Measurements from ENCODE around the gene ACE.

Gene ACE

DNA sequence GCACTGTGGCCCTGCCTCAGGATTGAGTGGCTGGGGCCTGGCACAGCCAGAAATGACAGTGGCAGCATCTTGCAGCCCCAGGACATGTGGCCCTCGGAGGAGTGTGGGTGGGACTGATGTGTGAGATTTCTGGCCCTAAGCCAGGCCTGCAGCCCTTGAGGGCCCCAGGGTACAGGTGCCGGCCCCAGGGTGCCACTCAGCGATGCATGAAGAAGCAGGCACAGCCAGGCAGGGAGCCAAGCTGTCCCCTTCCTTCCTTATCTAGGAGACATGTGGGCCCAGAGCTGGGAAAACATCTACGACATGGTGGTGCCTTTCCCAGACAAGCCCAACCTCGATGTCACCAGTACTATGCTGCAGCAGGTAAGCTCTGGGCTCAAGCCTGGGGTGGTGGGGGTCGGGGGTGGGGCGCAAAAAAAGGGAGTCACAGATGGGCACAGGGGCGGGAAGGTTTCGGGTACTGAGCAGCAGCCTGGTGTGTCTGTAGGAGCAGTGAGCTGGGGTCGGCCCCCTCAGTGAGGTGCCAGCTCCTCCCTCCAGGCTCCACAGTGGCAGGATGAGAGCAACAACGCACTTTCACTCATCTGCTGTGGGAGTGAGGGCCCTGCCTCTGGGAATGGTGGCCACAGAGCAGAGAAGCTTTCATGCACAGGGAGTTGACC lies 4.1 kb downstream of the ACE start:
- no peak for DNase-seq (ENCODE audit: low read depth in 1 of 2, low spot score in 1 of 2)
- no peak for TF ChIP-seq JUND (IDR thresholded peaks at IDR 0.05; ENCODE audit: low read depth)
- in situ Hi-C loops (cut with HindIII; ENCODE audit: low pct_unique_long_range_greater_than_20kb, low sequenced_read_pairs) = no loop called here

DNA sequence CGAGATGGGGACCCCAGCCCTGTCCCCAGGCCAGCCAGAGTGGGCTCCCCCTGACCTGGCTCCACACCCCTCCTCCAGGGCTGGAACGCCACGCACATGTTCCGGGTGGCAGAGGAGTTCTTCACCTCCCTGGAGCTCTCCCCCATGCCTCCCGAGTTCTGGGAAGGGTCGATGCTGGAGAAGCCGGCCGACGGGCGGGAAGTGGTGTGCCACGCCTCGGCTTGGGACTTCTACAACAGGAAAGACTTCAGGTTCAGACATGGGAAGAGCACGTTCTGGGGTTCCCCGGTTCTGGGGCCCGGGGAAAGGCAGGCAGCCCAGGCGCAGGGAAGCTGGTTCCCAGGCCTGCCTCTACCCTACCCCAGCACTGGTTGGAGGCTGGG lies 4.6 kb downstream of the ACE start:
- in situ Hi-C loops (cut with HindIII; ENCODE audit: low pct_unique_long_range_greater_than_20kb, low sequenced_read_pairs) = no loop called here
- no peak for DNase-seq (ENCODE audit: low read depth in 1 of 2, low spot score in 1 of 2)
- TF ChIP-seq JUND (IDR thresholded peaks at IDR 0.05; ENCODE audit: low read depth) = no peak

DNA sequence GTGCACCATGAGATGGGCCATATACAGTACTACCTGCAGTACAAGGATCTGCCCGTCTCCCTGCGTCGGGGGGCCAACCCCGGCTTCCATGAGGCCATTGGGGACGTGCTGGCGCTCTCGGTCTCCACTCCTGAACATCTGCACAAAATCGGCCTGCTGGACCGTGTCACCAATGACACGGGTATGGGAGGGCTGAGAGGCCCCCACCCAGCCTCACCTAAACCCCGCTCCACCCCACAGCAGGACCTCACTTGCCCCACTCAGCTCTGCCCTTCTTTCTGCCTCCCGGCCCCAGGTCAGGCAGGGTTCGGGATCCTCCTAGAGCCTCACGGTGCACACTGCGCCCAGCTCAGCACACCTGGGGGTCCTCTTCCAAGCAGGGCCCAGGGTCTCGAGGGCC lies 5.6 kb downstream of the ACE start:
- in situ Hi-C loops (cut with HindIII; ENCODE audit: low pct_unique_long_range_greater_than_20kb, low sequenced_read_pairs) = no loop called here
- DNase-seq (ENCODE audit: low read depth in 1 of 2, low spot score in 1 of 2) = no peak

DNA sequence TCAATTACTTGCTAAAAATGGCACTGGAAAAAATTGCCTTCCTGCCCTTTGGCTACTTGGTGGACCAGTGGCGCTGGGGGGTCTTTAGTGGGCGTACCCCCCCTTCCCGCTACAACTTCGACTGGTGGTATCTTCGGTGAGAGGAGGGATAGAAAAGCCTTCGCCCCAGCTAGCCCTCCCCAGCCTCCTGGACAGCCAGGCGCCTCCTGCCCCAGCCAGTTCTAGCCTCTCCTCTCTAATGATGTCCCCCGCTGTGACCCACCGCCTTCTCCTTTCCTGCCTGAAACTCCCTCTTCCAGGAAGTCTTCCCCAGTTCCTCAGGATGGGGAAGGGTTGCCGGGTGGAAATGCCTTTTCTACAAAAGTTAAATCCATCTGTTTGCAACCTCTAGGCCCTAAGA lies 6.2 kb downstream of the ACE start:
- TF ChIP-seq JUND (IDR thresholded peaks at IDR 0.05; ENCODE audit: low read depth) = no peak
- no peak for DNase-seq (ENCODE audit: low read depth in 1 of 2, low spot score in 1 of 2)
- in situ Hi-C loops (cut with HindIII; ENCODE audit: low pct_unique_long_range_greater_than_20kb, low sequenced_read_pairs) = no loop called here

More for the DNA sequence above, 5.6 kb downstream of the ACE start:
- TF ChIP-seq JUND (IDR thresholded peaks at IDR 0.05; ENCODE audit: low read depth) = no peak

DNA sequence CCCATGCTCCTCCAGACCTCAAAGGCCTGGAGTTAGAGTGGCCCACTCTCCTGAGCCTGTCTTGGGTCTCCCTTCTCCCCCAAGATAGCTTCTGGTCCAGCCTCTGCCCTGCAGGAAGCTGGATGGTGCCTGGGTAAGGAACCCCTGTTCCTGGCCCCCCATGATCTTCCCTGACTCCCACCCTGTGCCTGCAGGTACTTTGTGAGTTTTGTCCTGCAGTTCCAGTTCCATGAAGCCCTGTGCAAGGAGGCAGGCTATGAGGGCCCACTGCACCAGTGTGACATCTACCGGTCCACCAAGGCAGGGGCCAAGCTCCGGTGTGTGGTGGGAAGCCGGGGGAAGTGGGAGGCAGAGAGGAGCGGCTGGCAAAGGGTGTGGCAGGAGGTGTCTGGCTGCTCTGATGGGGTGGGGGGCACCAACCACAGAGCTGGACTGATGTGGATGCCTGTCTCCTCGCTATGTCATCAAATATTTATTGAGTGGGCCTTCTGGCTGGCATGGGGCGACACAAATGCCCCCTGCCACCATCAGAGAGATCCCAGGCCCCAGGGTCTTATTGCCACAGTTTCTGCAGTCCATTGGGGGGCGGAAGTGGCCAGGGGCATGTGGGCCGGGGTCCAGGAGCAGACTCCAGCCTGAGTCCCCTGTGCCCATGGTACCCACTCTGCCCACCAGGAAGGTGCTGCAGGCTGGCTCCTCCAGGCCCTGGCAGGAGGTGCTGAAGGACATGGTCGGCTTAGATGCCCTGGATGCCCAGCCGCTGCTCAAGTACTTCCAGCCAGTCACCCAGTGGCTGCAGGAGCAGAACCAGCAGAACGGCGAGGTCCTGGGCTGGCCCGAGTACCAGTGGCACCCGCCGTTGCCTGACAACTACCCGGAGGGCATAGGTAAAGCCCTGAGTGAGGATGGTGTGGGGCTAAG lies 7.1 kb downstream of the ACE start:
- no peak for DNase-seq (ENCODE audit: low read depth in 1 of 2, low spot score in 1 of 2)
- no peak for TF ChIP-seq JUND (IDR thresholded peaks at IDR 0.05; ENCODE audit: low read depth)
- in situ Hi-C loops (cut with HindIII; ENCODE audit: low pct_unique_long_range_greater_than_20kb, low sequenced_read_pairs) = no loop called here

DNA sequence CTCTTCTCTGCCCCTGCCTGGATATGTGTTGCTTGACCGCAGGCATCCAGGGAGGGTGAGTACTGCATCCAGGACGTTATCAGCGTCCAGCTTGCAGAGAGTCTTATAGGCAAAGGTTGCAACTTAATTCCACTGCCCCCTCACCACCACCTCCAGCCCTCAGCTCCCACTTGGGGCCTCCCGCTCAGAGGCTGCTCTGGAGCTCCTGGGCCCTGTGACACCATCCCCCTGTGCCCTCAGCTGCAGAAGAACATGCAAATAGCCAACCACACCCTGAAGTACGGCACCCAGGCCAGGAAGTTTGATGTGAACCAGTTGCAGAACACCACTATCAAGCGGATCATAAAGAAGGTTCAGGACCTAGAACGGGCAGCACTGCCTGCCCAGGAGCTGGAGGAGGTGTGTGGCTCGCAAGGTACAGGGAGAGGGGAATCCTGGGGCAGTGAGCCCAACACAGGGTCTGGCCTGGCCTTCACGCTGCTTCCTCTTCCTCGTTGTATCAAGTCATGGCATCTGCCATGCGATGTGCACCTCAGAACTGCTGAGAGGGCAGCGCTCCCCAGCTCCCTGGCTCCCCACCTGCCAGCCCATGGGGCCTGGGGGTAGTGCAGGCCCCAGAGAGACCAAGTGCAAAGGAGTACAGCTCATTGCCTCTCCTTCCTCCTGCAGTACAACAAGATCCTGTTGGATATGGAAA lies 9.6 kb downstream of the ACE start:
- in situ Hi-C loops (cut with HindIII; ENCODE audit: low pct_unique_long_range_greater_than_20kb, low sequenced_read_pairs) = no loop called here
- TF ChIP-seq JUND (IDR thresholded peaks at IDR 0.05; ENCODE audit: low read depth) = no peak
- DNase-seq (ENCODE audit: low read depth in 1 of 2, low spot score in 1 of 2) = no peak

DNA sequence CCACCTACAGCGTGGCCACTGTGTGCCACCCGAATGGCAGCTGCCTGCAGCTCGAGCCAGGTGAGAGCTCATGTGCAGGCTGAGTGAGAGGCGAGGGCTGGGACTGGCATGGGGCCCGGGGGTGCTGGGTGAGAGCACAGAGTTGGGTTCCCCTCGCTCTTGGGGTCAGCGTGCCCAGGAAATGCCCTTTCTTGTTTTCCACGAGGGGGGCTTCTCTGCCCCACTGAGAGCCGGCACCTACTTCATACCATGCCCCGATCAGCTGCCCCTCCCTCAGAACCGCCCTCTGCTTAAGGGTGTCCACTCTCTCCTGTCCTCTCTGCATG lies 10.1 kb downstream of the ACE start:
- TF ChIP-seq JUND (IDR thresholded peaks at IDR 0.05; ENCODE audit: low read depth) = no peak
- DNase-seq (ENCODE audit: low read depth in 1 of 2, low spot score in 1 of 2) = no peak
- in situ Hi-C loops (cut with HindIII; ENCODE audit: low pct_unique_long_range_greater_than_20kb, low sequenced_read_pairs) = no loop called here

DNA sequence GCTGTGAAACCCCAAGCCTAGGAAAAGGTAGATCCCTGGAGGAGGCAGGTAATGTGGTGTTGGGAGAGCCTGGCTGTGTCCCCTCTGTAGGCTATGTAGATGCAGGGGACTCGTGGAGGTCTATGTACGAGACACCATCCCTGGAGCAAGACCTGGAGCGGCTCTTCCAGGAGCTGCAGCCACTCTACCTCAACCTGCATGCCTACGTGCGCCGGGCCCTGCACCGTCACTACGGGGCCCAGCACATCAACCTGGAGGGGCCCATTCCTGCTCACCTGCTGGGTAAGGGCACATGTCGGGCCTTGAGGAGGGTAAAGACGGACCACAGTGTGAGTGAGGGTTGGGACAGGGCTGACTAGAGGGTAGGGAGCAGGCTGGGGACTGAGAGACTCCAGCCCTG lies 12.0 kb downstream of the ACE start:
- in situ Hi-C loops (cut with HindIII; ENCODE audit: low pct_unique_long_range_greater_than_20kb, low sequenced_read_pairs) = no loop called here
- no peak for TF ChIP-seq JUND (IDR thresholded peaks at IDR 0.05; ENCODE audit: low read depth)
- DNase-seq (ENCODE audit: low read depth in 1 of 2, low spot score in 1 of 2) = no peak

DNA sequence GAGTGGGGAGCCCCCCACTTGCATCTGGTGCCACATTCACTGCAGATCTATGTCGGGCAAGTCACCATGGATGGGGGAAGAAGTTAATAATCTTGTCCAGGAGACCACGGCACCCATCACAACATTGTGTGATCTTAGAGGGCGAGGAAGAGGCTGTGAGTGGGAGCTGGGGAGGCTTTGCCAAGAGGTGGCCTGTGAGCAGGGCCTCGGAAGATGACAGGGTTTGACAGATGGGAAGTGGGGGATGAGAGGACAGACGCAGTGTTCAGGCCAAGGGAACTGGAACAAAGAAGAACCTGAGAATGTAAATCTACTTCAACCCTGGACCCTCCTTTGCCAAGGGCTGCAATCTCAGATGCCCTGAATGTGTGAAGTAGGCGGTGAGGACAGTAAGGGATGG lies 12.4 kb downstream of the ACE start:
- no peak for DNase-seq (ENCODE audit: low read depth in 1 of 2, low spot score in 1 of 2)
- in situ Hi-C loops (cut with HindIII; ENCODE audit: low pct_unique_long_range_greater_than_20kb, low sequenced_read_pairs) = no loop called here
- TF ChIP-seq JUND (IDR thresholded peaks at IDR 0.05; ENCODE audit: low read depth) = no peak

DNA sequence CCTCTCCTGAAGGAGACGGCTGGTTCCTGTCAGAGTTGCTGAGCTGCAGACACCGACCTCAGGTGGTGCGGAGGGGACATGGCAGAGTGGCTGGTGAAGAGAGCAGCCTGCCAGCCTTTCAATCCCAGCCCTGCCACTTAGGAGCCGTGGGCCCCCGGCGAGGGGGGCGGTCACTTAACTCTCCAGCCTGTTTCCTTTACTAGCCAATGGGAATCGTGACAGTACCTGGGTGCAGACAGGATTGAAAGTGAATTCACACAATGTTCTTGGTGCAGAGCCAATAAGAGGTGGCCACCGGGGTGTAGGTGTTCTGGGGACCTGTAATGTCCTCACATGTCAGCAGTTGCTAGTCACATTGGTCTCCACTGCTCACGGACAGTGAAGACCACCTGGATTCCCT lies 13.5 kb downstream of the ACE start:
- TF ChIP-seq JUND (IDR thresholded peaks at IDR 0.05; ENCODE audit: low read depth) = no peak
- in situ Hi-C loops (cut with HindIII; ENCODE audit: low pct_unique_long_range_greater_than_20kb, low sequenced_read_pairs) = no loop called here
- peak in 1 of 2 experiments; percentile 25 for DNase-seq (ENCODE audit: low read depth in 1 of 2, low spot score in 1 of 2)

DNA sequence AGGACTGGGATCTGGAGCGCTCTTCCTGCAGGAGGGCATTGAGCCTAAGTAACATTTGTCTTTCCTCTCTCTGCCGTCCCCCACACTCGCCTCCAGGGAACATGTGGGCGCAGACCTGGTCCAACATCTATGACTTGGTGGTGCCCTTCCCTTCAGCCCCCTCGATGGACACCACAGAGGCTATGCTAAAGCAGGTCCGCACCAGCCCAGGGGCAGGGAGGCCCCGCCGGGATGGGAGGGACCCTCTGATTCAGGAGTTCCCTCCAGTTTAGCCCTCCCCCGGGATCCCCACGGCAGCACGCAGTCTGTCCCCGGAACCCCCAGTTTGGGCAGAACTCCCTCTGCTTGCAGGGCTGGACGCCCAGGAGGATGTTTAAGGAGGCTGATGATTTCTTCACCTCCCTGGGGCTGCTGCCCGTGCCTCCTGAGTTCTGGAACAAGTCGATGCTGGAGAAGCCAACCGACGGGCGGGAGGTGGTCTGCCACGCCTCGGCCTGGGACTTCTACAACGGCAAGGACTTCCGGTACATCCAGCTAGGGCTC lies 14.1 kb downstream of the ACE start:
- in situ Hi-C loops (cut with HindIII; ENCODE audit: low pct_unique_long_range_greater_than_20kb, low sequenced_read_pairs) = no loop called here
- TF ChIP-seq JUND (IDR thresholded peaks at IDR 0.05; ENCODE audit: low read depth) = no peak
- DNase-seq (ENCODE audit: low read depth in 1 of 2, low spot score in 1 of 2) = no peak

DNA sequence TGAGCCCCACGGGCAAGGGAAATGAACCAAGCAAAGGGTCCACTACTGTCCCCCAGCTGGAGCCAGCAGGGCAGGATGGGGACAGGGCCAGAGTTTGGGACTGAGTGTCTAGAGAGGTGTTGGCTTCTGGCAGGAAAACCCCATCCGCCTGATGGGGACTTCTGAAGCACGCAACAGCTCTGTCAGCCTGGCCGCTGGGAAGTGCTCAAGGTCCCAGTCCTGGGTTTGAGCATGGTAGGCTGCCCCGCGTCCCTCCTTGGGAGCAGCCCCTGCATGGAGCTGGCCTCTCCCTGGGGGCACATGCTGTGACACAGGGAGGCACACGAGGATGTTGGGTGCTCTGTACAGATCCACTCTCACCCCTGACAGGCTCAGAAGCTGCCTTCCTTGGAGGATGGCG lies 14.6 kb downstream of the ACE start:
- no peak for DNase-seq (ENCODE audit: low read depth in 1 of 2, low spot score in 1 of 2)
- in situ Hi-C loops (cut with HindIII; ENCODE audit: low pct_unique_long_range_greater_than_20kb, low sequenced_read_pairs) = no loop called here
- no peak for TF ChIP-seq JUND (IDR thresholded peaks at IDR 0.05; ENCODE audit: low read depth)
